Upper lobe of left lung (tissue), 6 donors: Measurements from ENCODE around the gene DGKG. TPM values are rescaled to one million over a fixed set of nuclear protein-coding genes. Genes with fewer than 3 reads are reported as not detected.

Experiments used
- ATAC-seq, 2 donors: fragments of 200-7000 bp; cut with Tn5 transposase; one replicate each; pipeline ENCODE4 v1.9.1; 2022; ENCODE audit warnings: mild to moderate bottlenecking in 2 of 2, moderate library complexity in 2 of 2; ENCODE audit not compliant: low FRiP score in 2 of 2
- DNase-seq, 2 donors: peaks; one replicate each; pipeline ENCODE4 v3.0.0-alpha.2; 2019 to 2020
- H3K27ac ChIP-seq, 4 donors: fragments of 200-600 bp; sonication (generic); one replicate each; pipeline ENCODE4 v1.5.1; 2016 to 2019
- H3K27me3 ChIP-seq, 4 donors: fragments of 200-600 bp; sonication (generic); one replicate each; pipeline ENCODE4 v1.5.1; 2017 to 2019
- H3K36me3 ChIP-seq, 4 donors: fragments of 200-600 bp; sonication (generic); one replicate each; pipeline ENCODE4 v1.5.1; 2016 to 2019
- H3K4me1 ChIP-seq, 4 donors: fragments of 200-600 bp; sonication (generic); one replicate each; pipeline ENCODE4 v1.5.1; 2018 to 2019
- H3K4me3 ChIP-seq, 4 donors: fragments of 200-600 bp; sonication (generic); one replicate each; pipeline ENCODE4 v1.5.1; 2017 to 2019; ENCODE audit warnings: mild to moderate bottlenecking in 2 of 4, moderate library complexity in 1 of 4
- H3K9me3 ChIP-seq, 4 donors: fragments of 200-600 bp; sonication (generic); one replicate each; pipeline ENCODE4 v1.5.1; 2018 to 2019
- EP300 ChIP-seq, 4 donors: sonication (generic); formaldehyde crosslinking; IDR thresholded peaks; one replicate each; pipeline ENCODE4 v1.5.1; 2017; ENCODE audit warnings: antibody characterized with exemption in 4 of 4, control low read depth in 2 of 4
- POLR2A ChIP-seq, 4 donors: fragments of 450-650 bp; IDR thresholded peaks; one replicate each; pipeline ENCODE4 v1.5.1; 2016 to 2017; ENCODE audit warnings: antibody characterized with exemption in 4 of 4, mild to moderate bottlenecking in 2 of 4
- POLR2AphosphoS5 ChIP-seq, 2 donors: sonication (generic); formaldehyde crosslinking; IDR thresholded peaks; one replicate each; pipeline ENCODE4 v1.5.1; 2017; ENCODE audit warnings: antibody characterized with exemption in 2 of 2
- WGBS, 2 donors: methylation state at CpG; one replicate each; pipeline ENCODE4 v1.1.5; 2017 to 2018; 5-methylcytosine and 5-hydroxymethylcytosine counted together
- total RNA-seq, 6 donors: library from RNA; depleted of rRNA in 4 of 6; stranded (reverse); fragments of >200 nt in 4 of 6; gene quantifications; one replicate each; pipeline versions ENCODE4 v1.1.0 to v1.2.1, GENCODE V29; 2016 to 2021
- TF ChIP-seq, protein P1 (sequence below), 6 experiments: fragments of 450-650 bp in 4 of 6; fragments of 200-600 bp in 2 of 6; sonication (generic) in 2 of 6; IDR thresholded peaks; one replicate each; pipeline ENCODE4 v1.5.1; 2016 to 2019; ENCODE audit warnings: antibody characterized with exemption in 6 of 6
- donor health status: DM: no; HTN: no; CAD: no; lungs with moderate emphysema.
- donor health status: DM: no; HTN: yes; CAD: no; lungs with severe emphysema.

DGKG gene
- total RNA-seq, 6 donors from 2014 or later = 4.4 to 32.5 (median 6.5) TPM

DNA sequence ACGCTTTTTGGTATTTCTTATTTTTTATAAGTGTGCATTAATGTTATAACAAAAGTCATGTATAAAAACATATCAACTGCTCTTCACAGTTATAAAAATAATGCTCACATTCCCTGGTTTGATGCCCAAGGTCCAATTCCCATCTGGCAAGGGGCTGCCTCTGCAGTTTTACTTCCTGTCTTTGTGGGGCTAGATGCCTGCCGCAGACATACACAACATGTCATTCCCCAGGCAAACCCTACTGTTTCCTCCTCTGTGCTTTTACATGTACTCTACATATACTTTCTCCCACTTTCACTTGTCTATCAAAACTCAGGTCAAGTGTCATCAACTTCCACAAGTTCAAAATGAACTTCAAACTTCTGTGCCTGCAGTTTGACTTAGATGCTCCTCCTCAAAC lies 192.7 kb downstream of the DGKG start:
- WGBS, 2 donors = 71 to 74% methylated on average over 2 of the region's 2 CpGs
- no peak for ATAC-seq
- Histone ChIP-seq H3K27me3 (no peaks in the 10 kb centered on the region), H3K4me3 (no peak overlapping the region), H3K4me1 (no peaks in the 10 kb centered on the region), H3K9me3 (no peaks in the 10 kb centered on the region), H3K27ac (no peak overlapping the region), H3K36me3 (no peaks in the 10 kb centered on the region)
- TF ChIP-seq, protein P1, sequence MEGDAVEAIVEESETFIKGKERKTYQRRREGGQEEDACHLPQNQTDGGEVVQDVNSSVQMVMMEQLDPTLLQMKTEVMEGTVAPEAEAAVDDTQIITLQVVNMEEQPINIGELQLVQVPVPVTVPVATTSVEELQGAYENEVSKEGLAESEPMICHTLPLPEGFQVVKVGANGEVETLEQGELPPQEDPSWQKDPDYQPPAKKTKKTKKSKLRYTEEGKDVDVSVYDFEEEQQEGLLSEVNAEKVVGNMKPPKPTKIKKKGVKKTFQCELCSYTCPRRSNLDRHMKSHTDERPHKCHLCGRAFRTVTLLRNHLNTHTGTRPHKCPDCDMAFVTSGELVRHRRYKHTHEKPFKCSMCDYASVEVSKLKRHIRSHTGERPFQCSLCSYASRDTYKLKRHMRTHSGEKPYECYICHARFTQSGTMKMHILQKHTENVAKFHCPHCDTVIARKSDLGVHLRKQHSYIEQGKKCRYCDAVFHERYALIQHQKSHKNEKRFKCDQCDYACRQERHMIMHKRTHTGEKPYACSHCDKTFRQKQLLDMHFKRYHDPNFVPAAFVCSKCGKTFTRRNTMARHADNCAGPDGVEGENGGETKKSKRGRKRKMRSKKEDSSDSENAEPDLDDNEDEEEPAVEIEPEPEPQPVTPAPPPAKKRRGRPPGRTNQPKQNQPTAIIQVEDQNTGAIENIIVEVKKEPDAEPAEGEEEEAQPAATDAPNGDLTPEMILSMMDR (IDR thresholded peaks at IDR 0.05) = no peak
- TF ChIP-seq EP300 (IDR thresholded peaks at IDR 0.05) (no peak), POLR2AphosphoS5 (IDR thresholded peaks at IDR 0.05) (no peak), POLR2A (IDR thresholded peaks at IDR 0.05) (no peak)
- no peak for DNase-seq

DNA sequence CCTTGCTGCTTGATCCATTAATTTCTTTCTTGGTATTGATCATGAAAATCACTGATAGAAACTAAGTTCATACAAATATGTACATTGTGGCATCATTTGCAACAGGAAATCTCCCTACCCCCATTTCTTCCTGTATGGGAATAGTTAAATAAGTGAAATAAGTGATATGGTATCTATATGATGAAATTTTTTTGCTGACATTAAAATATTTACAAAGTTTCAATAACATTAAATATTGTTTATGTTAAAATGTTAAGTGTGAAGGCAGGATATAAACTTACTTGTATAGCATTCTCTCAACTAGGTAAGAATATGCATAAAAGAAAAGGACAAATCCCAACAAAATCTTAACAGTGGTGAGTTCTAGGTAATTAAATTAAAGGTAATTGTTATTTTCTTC lies 193.1 kb downstream of the DGKG start:
- ATAC-seq = no peak
- DNase-seq = no peak
- TF ChIP-seq EP300 (IDR thresholded peaks at IDR 0.05) = no peak
- TF ChIP-seq POLR2A (IDR thresholded peaks at IDR 0.05) = no peak
- TF ChIP-seq POLR2AphosphoS5 (IDR thresholded peaks at IDR 0.05) = no peak
- TF ChIP-seq, protein P1 (IDR thresholded peaks at IDR 0.05) = no peak
- Histone ChIP-seq H3K4me3 (no peak overlapping the region), H3K27ac (no peak overlapping the region), H3K9me3 (no peaks in the 10 kb centered on the region), H3K36me3 (no peaks in the 10 kb centered on the region), H3K27me3 (no peaks in the 10 kb centered on the region), H3K4me1 (no peaks in the 10 kb centered on the region)

- Histone ChIP-seq H3K4me3 (no peak overlapping the region), H3K27ac (no peak overlapping the region), H3K36me3 (no peaks in the 10 kb centered on the region), H3K4me1 (no peaks in the 10 kb centered on the region), H3K27me3 (no peaks in the 10 kb centered on the region), H3K9me3 (no peaks in the 10 kb centered on the region)
- ATAC-seq (no peak), DNase-seq (no peak)
- no peak for TF ChIP-seq POLR2AphosphoS5 (IDR thresholded peaks at IDR 0.05)
- TF ChIP-seq, protein P1 (IDR thresholded peaks at IDR 0.05) = no peak
- TF ChIP-seq POLR2A (IDR thresholded peaks at IDR 0.05) = no peak
- TF ChIP-seq EP300 (IDR thresholded peaks at IDR 0.05) = no peak
- WGBS, 2 donors = 96% methylated on average over 1 of the region's 1 CpG
Observed at GRCh38 chr3:186167646-186168395, 194.2 kb downstream of the DGKG start.

GRCh38 chr3:186166491-186167288 lies 195.3 kb downstream of the DGKG start:
- ATAC-seq (no peak), DNase-seq (no peak)
- 53 to 56% methylated on average over 3 of the region's 3 CpGs for WGBS, 2 donors
- no peaks in the 10 kb centered on the region for H3K4me1 ChIP-seq
- no peaks in the 10 kb centered on the region for H3K36me3 ChIP-seq
- H3K27ac ChIP-seq = no peak overlapping the region
- TF ChIP-seq, protein P1 (IDR thresholded peaks at IDR 0.05) = no peak
- TF ChIP-seq POLR2AphosphoS5 (IDR thresholded peaks at IDR 0.05) = no peak
- no peak for TF ChIP-seq EP300 (IDR thresholded peaks at IDR 0.05)
- no peak for TF ChIP-seq POLR2A (IDR thresholded peaks at IDR 0.05)
- H3K4me3 ChIP-seq = no peak overlapping the region
- no peaks in the 10 kb centered on the region for H3K9me3 ChIP-seq
- no peaks in the 10 kb centered on the region for H3K27me3 ChIP-seq
